Erythroblast (primary cell): ENCODE measurements around the gene FNDC3B.

Experiments
- GATA1 ChIP-seq: IDR thresholded peaks from 2 replicates; pipeline ENCODE4 v1.6.1; 2011; ENCODE audit warnings: low read depth, mild to moderate bottlenecking, control low read depth, low read length, moderate library complexity
- POLR2A ChIP-seq: IDR thresholded peaks from 2 replicates; pipeline ENCODE4 v1.6.1; 2011; ENCODE audit warnings: mild to moderate bottlenecking, low read length

GRCh38 chr3:172102123-172102882, 62.9 kb downstream of the FNDC3B start:
- TF ChIP-seq POLR2A = no peak
- no peak for TF ChIP-seq GATA1
